ENCODE data around the gene TRIM40.

Gene TRIM40

DNA sequence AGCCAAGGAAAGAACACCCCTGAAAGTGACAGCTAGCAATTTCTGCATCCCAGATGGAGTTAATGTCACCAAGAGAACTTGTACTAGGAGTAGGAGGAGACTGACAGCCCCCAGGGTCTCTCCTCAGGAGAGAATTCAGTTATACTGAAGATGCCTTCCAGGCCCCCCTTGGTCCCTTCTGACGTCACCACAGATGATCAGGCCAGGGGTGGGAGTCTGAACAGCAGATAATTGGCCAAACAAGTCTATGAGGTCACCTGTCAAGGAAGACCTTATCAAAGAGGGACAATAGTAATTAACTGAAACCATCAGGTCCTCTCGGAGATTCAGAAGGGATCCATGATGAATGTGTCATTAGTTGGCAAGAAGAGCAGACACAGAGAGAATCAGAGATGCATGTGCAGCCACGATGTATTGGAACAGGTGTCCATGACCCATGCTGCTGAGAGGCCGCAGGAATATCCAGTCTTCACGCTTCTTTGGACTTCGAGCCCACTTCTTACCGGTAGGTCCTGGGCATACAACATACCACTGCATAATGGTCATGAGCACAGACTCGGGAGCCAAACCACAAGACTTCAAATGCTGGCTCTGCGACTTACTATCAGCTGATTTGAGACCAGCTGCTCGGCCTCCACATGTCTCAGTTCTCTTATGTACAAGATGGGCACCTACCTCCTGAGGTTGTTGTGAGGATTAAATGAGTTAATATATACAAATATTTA, 14.9 kb downstream of the TRIM40 start:
- DNase-seq: no peak

DNA sequence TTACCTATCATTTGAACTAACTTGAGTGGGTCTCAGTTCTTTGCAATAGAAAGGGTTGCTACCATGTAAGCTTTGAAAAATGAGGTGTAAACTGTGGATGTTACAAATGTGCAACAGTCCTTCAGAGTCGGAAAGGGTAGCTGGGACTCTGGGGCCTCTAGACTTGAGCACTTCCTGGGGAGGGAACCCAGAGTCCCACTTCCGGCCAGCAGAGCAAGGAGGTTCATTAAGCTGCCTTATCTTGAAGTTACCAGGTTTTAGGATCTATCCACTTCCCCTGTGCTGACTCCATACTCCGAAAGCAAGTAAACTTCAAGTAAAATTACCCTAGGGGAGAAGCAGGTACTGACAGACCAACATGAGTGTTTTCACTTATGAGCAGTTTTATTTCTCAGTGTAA, 15.6 kb downstream of the TRIM40 start:
- no peak for DNase-seq

DNA sequence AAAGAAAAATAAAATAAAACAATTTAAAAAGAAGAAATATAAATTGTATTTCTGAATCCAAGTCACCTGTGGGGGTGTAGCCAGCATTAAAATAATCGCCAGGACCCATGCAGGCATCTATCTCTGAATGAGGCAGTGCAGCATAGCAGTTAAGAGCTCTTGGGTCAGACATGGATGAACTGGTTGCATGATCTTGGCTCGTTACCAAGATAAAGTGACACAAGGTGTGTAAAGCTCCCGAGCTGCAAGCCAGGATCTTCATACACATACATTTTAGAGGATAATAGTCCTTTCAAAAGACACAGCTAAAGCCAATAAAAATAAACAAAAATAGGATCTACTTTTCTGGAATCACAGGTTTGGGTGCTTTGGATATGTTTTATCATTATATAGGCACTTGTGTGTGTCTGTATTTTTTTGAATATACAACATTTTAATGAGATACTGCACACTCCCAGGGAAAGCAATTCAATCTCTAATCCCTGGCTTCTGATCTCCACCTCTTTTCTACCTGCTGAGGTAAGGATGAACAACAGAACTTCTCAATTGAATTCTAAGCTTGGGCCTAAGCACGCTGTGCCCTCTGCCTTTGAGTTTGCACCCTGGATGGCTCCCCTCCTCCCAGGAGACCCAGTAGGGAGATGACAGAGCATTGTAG, 16.2 kb downstream of the TRIM40 start:
- no peak for DNase-seq

DNA sequence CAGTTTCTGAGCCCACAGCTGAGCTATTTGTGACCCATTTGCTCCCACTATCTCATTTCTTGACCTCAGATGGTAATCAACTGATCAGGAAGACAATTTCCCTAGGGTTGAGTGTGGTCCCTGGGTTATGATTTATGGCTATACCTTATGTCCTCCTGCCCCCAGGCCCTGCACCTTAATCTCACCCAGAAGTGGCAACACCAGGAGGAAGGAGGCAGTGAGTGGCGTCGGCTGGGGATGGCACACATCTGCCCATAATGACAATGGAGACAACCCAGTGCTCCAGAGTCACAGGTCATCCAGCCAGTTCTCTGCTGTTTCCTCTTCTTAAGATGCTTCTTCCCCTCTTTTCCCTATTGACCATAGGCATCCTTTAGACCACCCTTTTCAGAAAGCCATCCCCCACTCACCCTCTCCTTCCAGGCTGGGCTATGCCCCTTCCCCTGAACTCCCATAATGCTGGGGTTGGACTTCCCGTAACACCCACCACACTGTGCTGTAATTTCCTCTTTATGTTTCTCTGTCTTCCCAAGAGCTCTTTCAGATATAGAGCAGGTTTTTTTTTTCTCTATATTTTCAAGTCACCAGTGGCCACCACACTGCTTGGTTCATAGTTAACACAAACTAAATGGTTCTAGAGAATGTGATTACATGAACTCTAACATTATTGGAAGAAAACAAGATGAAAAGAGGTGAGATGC, 17.1 kb downstream of the TRIM40 start:
- DNase-seq: no peak

DNA sequence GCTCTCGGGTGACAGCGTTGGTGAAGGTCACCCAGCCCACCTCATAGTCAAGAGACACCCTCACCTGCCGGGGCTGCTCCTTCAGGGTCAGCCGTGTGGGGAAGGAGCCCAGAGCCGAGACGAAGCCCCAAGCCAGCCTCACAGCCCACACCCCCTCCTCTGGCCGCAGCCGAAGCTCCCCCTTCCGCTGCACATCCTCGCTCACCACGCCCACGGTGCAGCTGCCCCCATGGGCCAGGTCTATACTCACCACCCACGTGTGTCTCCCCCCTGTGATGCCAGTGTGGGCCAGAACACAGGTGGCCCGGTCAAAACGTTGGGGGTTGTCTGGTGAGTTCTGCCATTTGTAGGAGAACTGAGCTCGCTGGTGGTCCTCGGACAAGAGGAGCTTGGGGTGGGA, 18.1 kb downstream of the TRIM40 start:
- DNase-seq: no peak

DNA sequence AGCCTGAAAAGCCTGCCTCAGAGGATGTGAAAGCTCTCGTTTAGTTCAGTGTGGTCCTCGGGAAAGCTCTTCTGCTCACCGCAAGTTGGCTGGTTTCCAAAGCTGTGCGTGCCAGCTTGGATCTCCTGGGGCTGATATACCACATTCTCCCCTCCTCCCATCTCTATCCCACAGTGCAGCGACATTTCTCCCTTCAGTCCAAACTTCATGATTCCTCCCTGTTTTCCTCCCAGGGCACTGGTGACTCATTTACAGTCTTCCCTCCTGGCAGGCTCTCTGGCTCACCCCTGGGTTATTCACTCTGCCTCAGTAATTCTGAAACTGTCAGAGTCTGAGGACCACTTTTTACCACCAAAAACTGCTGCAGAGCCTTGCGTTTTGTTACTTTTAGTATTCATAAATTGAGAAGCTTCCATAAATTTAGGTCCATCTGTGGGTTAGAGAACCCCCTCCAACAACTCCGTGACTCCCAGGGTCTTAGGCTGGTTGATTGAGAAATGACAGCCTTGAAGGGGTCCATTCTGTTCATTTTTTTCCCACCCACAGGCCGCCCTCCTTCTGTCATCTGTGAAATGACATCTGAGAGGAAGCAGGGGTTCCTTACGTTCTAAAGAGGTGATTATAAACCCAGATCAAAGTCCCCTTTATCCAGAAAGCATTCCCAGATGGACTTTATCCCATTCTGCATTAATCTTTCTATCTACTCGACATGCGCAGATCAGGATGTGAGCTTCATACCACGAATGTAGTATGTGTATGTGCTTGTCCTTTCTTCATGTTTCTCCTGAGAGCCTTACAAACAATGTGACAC, 19.0 kb downstream of the TRIM40 start:
- no peak for DNase-seq

DNA sequence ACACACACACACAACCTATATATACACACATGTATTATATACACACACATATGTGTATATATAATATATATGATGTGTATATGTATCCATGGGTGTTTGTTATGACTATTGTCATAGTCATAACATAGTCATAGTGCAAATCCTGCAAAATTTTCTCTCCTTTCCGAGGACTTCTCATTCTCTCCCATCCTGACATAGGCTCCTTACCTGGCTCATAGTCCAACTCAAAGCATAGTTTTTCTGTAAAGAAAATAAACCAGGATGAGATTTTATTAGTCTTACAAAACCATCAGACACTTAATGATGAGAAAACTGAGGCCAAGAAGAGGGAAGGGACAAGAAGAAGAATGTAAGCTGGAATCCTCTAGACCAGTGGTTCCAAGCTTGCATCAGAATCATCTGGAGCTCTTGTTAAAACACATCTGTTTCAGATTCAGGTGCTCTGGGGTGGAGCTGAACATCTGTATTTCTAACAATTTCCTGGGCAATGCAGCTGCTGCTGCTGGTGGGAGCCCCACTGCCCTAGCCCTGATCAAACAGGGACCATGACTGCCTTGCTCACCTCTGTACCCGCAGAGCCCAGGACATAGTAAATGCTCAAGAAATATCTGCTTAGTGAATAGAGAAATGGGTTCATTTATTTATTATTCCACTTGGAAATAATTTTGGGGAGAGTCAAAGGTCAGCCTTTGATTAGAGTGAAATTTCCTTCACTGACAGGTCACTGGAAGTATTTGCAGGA, 19.8 kb downstream of the TRIM40 start:
- DNase-seq: no peak

DNA sequence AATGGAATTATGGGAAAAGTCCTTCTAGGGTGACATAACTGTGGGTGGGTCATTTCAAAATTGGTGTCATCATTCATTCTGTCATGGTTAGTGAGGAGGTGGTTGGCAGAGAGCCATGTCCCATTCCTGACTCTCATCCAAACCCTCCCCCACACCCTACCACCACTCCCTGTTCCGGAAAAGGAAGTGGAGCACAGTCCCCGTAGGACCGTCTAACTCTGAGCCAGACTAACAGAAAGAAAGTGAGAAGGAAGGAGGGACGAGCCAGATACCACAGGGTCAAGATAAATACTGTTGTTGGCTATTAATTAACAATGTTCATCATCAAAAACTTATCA, 20.3 kb downstream of the TRIM40 start:
- no peak for DNase-seq

DNA sequence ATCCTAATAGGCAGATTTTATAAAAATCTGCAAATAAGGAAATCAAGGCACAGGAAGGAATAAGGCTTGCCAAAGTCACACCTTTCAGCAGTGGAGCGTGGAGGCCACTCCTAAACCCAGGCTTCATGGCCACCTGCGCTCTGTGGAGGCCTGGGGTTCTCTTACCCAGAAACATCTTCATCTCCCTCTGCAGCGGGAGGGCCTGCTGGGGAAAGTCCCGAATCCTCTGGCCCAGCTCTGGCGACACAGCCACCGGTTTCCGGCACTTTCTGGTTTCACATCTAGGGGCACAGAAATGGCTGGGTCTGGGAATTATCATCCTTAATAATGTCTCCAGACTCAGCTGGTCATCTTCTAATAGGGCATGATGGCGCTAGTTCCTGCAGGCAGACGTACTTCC, 20.8 kb downstream of the TRIM40 start:
- no peak for DNase-seq

DNA sequence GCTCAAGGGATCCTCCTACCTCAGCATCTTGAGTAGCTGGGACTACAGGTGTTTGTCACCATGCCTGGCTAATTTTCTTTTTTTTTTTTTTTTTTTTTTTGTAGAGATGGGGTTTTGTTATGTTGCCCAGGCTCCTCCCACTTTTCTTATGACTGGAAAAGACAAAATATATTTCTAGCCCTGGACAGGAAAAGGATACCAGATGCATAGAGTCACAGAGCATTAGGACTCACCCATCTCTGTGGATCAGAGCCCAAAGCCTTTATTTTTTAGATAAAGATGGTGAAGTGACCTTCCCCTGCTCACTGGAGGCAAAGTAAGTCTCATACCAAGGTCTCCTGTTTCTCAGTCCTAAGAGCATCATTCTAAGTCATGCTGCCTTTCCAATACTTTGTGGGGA, 21.6 kb downstream of the TRIM40 start:
- no peak for DNase-seq

DNA sequence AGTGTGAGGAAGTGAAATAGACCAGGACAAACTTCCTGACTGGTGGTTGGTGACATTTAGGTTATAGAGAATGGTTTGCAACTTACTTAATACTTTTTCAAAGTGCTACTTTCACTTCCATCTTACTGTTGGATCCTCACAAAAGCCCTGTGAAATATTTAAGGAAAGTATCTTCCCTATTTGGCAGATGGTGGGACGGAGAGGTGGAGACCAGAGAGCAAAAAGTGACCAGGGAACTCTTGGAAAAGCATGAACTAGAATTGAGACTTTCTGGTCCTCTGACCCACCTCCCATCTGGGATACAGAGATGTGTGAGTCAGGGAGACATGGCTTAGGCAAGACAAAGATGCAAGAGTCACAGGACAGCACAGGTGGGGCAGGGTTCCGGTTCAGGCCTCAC, 22.1 kb downstream of the TRIM40 start:
- DNase-seq: no peak

DNA sequence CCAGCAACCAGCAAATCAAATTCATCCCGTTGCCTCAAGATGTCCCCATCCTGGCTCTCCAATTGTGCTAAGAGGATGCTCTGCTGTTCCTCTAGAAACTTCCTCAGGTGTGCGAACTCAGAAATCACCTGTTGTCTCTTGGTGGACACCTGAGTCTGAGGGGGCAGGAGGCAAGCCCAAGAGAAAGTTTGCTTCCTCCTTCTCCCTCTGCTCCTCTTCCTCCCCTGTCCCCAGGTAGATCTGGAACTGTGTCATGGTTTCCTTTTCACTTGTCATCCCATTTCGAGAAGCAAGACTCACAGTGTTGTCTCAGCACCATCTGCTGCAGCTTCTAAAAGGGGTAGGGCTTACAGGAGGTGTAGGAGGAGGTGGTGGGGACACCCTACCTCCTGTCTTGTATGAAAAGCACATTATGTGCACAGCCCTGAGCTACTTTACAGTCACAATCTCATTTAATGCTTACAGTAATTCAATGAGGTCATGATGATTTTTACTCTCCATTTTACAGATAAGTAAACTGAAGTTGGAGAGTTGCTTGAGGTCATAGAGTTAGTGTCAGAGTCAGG, 22.6 kb downstream of the TRIM40 start:
- no peak for DNase-seq

DNA sequence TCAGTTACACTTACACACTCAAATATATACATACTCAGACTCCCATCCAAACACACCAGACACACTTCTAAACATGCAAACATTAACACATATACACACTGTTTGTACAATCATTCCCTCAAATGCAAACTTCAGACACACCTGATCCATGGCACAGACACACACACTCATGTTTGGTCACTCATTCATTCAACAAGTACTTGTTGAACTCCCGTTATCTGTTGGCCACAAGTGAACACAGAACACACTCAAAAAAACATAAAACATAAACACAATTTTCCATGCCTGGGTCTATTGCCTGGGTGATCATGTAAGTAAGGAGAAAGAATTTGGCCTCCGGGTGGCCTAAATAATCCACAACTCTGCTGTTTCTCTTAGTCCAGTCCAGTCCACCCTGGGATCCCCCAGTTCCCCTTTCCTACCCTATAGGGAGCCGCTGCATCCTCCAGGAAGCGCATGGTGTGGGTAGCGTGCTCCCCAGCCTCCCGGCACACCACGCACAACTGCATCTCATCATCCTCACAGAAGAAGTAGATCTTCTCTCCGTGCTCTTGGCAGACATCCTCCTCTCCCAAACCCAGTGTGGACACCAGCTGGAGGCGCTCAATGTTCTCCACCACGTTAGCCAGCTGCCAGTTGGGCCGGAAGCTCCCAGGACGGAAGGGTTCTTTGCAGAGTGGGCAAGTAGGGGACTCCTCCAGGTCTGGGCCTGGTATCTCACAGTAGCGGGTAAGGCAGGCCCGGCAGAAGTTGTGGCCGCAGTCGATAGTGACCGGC, 24.3 kb downstream of the TRIM40 start:
- no peak for DNase-seq

DNA sequence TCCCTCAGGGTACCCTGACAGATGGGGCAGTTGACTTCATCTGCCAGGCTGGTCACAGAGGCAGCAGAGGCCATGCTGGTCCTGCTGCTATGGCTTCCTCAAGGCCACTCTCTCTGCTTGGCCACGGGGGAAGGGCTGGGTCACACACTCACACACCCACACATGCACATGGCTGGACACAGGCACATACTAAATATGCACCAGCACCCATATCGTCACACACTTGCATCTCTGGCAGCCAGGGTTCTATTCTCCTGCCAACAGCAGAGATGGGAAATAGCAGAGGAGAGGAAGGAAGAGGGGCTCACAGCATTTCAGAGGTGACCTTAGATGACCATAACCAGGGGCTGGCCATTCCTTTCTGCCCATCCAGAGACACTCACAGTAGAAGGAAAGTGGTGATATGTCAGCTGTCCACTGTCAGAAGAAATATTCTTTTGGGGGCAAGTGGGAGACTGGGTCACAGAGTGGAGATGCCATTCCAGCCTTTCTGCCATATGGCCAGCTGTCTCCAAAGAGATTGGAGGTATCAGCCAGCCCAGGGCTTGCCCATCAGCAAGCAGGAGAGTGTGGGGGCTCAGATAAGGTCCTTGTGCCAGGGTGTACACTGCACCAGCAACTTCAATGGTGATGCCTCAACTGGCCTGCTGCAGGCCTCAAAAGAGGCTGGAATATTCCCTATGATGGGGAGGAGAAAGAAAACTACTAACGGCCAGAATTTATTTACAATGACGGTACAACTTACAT, 25.0 kb downstream of the TRIM40 start, which contains the start of gene TRIM10:
TRIM10 (minus strand) TSS at position 427 of the 747 bp plus-strand sequence; CDS start at position 74, 353 bp downstream.
- DNase-seq: no peak

DNA sequence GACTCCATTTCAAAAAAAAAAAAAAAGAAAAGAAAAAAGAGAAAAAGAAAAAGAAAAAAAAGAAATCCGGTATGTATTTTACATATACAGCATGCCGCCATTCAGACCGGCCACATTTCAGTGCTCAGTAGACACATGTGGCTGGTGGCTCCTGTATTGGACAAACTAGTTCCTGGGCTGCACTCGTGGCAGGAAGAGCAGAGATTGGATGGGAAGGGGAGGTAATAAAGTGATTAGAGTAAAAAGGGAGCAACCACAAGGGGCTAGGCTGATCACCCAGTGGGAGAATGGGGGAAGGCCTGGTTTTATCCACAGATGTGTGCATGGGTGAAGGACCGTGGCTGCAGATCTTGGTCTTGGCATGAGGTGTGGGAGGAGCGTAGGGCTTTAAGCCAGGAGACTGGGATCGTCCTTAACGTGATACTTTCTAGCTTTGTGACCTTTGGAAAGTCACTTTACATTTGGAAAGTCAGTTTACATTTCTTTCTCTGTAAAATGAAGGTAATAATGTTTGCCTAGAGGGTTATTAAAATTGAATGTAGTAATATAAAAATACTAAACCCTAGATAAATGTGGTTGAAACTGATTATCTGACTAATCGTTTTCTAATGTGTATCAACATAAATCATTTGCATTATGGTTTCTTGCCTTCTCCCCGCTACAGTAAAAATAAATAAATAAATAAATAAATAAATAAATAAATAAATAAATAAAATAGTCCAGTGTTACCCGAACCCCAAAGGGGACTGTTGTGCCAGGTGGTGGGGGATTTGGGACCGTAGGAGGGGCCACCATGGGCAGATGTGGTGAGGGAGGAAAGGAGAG, 26.5 kb downstream of the TRIM40 start:
- no peak for DNase-seq

DNA sequence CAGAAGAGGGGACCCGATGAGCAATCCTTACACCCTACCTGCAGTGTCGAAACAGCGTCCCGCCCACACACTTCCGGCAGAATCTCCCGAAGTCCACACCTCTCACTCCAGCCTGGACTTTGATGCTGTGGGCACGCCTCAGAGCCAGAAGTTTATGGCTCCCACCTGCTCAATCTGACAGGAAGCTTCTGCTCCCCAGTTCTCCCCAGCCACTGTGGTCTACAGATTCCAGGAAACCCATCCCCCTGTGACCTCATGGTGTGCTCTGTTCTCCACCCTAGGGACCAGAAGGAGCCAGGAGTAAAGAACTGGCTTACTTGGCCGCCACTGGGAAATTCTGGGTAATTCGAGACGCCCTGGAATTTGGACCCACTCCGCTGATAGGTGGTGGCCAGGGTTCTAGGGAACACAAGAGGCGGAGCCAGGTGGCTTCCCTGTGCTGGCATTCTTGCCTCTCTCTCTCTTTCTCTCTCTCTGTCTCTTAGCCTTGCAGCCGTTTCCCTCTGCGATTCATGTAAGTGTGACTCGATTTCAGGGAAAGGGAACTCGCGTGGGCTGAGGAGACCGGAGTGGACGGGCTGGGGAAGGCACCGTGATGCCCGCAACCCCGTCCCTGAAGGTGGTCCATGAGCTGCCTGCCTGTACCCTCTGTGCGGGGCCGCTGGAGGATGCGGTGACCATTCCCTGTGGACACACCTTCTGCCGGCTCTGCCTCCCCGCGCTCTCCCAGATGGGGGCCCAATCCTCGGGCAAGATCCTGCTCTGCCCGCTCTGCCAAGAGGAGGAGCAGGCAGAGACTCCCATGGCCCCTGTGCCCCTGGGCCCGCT, 27.4 kb downstream of the TRIM40 start, which contains the start of gene TRIM15:
TRIM15 (plus strand) TSS at position 457 of the 828 bp plus-strand sequence; CDS start at position 596, 139 bp downstream.
- DNase-seq: peak; percentile 13

DNA sequence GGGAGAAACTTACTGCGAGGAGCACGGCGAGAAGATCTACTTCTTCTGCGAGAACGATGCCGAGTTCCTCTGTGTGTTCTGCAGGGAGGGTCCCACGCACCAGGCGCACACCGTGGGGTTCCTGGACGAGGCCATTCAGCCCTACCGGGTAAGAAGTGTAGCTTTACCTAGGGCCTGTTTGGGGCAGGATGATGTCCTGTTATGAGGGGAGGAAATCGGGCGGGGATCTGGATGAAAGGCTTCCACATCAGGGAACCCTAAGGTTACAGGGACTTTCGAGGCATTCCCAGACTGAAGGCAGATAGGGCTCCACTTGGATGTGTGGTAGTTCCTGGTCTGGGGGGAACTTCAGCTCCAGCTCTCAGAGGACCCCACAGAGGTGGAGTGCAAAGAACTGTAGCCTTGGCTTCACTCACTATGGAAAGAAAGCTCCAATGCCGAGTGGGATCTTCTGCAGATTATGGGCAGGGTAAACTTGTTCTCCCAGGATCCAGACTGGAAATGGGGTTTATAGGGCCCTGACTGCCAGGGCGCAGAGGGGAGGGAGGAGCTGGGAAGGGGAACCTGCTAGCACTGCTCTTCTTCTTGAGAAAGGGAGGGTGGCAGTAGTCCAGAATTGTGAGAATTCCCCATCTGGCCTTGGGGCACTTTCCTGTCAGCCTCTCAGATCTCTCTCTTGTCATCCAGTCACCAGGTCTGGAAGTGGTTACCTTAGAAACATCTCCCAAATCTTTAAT, 28.1 kb downstream of the TRIM40 start:
- DNase-seq: no peak

DNA sequence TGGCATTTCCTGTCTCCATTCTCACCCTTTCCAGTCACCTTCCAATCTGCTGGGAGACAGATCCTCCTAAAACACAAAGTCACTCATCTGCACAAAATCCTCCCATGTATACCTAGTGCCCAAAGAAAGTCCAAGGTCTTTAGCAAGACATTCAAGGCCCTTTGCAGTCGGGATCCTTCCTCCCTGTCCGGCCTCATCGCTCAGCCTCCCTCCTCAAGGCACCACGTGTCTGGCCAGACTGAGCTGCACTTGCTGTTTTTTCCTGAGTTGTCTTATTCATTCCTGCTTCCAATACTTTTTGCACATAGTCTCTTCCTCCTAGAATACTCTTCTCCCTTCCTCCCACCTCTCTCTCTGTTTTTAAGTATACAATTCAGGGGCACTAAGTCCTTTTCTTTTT, 28.8 kb downstream of the TRIM40 start:
- no peak for DNase-seq

Measured in T-helper 9 cell (primary cell).